HG02870 (cell line): ENCODE measurements around the gene GAS2L1.
"Not testable (repeated sequence)": the region's sequence is repeated elsewhere in the genome, so short reads cannot be mapped to it uniquely, and the experiment has no call there.

Source experiments
- ATAC-seq: cut with Tn5 transposase; IDR thresholded peaks from one replicate; pipeline ENCODE4 v1.9.1; 2021; ENCODE audit warnings: mild to moderate bottlenecking, moderate library complexity; ENCODE audit not compliant: unreplicated experiment

GAS2L1 gene

GRCh38 chr22:29340566-29340965, 34.1 kb downstream of the GAS2L1 start:
- no peak for ATAC-seq

- ATAC-seq: no peak
Observed at GRCh38 chr22:29341056-29341848, 34.8 kb downstream of the GAS2L1 start.

GRCh38 chr22:29341849-29342127, 35.3 kb downstream of the GAS2L1 start:
- no peak for ATAC-seq

GRCh38 chr22:29342177-29342576, 35.7 kb downstream of the GAS2L1 start:
- ATAC-seq: no peak

- ATAC-seq: no peak
Observed at GRCh38 chr22:29342577-29343312, 36.3 kb downstream of the GAS2L1 start.

GRCh38 chr22:29343313-29343805, 36.9 kb downstream of the GAS2L1 start:
- no peak for ATAC-seq

GRCh38 chr22:29344137-29344536, 37.7 kb downstream of the GAS2L1 start:
- no peak for ATAC-seq

- not testable (repeated sequence) for ATAC-seq
Observed at GRCh38 chr22:29344889-29345288, 38.4 kb downstream of the GAS2L1 start.

- ATAC-seq: no peak
Observed at GRCh38 chr22:29345932-29346331, 39.5 kb downstream of the GAS2L1 start.

- ATAC-seq: no peak
Observed at GRCh38 chr22:29346659-29347058, 40.2 kb downstream of the GAS2L1 start.

GRCh38 chr22:29348041-29348440, 41.6 kb downstream of the GAS2L1 start:
- ATAC-seq: no peak

- no peak for ATAC-seq
Observed at GRCh38 chr22:29348956-29349355, 42.5 kb downstream of the GAS2L1 start.

GRCh38 chr22:29351042-29351441, 44.6 kb downstream of the GAS2L1 start:
- ATAC-seq: no peak

- no peak for ATAC-seq
Observed at GRCh38 chr22:29351891-29352290, 45.4 kb downstream of the GAS2L1 start.

- no peak for ATAC-seq
Observed at GRCh38 chr22:29352778-29353177, 46.3 kb downstream of the GAS2L1 start.

- no peak for ATAC-seq
Observed at GRCh38 chr22:29353286-29353685, 46.8 kb downstream of the GAS2L1 start.

GRCh38 chr22:29353860-29354259, 47.4 kb downstream of the GAS2L1 start:
- no peak for ATAC-seq

- not testable (repeated sequence) for ATAC-seq
Observed at GRCh38 chr22:29357193-29357890, 50.9 kb downstream of the GAS2L1 start.

GRCh38 chr22:29359469-29359868, 53.0 kb downstream of the GAS2L1 start:
- no peak for ATAC-seq
